HepG2 (cell line): ENCODE results near the gene COX5B. TPM values are rescaled to one million over a fixed set of nuclear protein-coding genes. Genes with fewer than 3 reads are reported as not detected.

Source experiments
- PHF21A ChIP-seq: sonication (generic); formaldehyde crosslinking; IDR thresholded peaks from 2 replicates; pipeline ENCODE4 v1.5.0; 2020; ENCODE audit warnings: mild to moderate bottlenecking, missing genetic modification reagents
- ZNF547 ChIP-seq: sonication (generic); formaldehyde crosslinking; IDR thresholded peaks from 2 replicates; pipeline ENCODE4 v1.5.1; 2020; ENCODE audit warnings: mild to moderate bottlenecking, missing genetic modification reagents
- polyA plus RNA-seq, 8 experiments: library from polyadenylated mRNA; depleted of rRNA in 3 of 8; stranded (reverse) in 7 of 8; unstranded in 1 of 8; fragments of >200 nt; fragmentation: Illumina TruSeq in 4 of 8; extraction: Trizol in 4 of 8; gene quantifications; 2 replicates each; pipeline versions ENCODE4 v1.2.1 to v1.2.3, GENCODE V29; 2011 to 2016; ENCODE audit warnings: low read depth in 4 of 8, missing spikeins in 1 of 8, mixed read lengths in 1 of 8; ENCODE audit not compliant: insufficient read depth in 1 of 8
- total RNA-seq, 5 experiments: library from RNA; depleted of rRNA; stranded (reverse); fragments of >200 nt; fragmentation: Illumina TruSeq; extraction: Trizol; gene quantifications; 2 replicates each; pipeline ENCODE4 v1.2.3, GENCODE V29; 2016; ENCODE audit warnings: low read depth in 1 of 5
- TF ChIP-seq, protein P1 (sequence below): sonication (generic); formaldehyde crosslinking; IDR thresholded peaks from 2 replicates; pipeline ENCODE4 v1.4.0; 2020; ENCODE audit warnings: low read depth, missing genetic modification reagents
- TF ChIP-seq, protein P2 (sequence below): sonication (generic); formaldehyde crosslinking; IDR thresholded peaks from 2 replicates; pipeline ENCODE4 v1.4.0; 2020; ENCODE audit warnings: missing genetic modification reagents, borderline replicate concordance
- TF ChIP-seq, protein P3 (sequence below): sonication (generic); formaldehyde crosslinking; IDR thresholded peaks from 2 replicates; pipeline ENCODE4 v1.8.0; 2022; ENCODE audit warnings: missing genetic modification reagents, mild to moderate bottlenecking, moderate library complexity, borderline replicate concordance
- TF ChIP-seq, protein P4 (sequence below): sonication (generic); formaldehyde crosslinking; IDR thresholded peaks from 2 replicates; pipeline ENCODE4 v1.5.0; 2020; ENCODE audit warnings: mild to moderate bottlenecking, missing genetic modification reagents, borderline replicate concordance

COX5B gene
- total and polyA plus RNA-seq, 2 of the 13 experiments (the other 11 are each of a cell fraction or from before 2014, with no cell fraction given), result 453 to 536 TPM

DNA sequence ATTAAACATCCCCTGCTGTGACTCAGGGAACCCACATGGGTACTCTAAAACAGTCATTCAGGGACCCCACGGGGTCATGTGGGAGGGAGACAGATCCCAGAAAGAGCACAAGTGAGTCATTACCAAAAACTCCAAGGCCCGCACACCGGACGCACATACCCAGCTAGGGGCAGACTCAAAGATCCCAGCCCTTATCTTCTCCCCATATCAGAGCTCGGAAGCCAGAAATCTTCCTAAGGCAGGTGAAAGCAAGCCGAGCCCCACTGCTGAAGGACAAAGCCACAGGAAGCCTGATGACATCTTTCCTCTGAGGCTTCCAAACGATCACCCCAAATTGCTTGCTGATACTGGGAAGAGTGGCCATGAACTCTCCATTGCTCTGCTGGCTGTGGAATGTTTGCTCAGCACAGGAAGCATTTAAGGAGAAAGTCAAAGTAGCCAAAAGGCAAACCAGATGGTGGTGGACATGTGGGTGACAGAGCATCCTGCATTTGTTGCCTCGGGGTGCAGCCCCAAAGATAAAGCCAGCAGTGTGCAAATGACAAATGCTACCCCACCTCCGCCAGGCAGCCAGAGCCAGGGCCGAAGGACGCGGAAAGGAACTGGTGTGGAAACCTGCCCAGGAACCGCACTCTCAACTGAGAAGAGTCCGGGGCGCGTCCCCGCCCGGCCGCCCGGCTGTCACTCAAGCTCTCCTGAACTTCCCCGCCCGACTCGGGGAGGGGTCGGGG lies 17.2 kb downstream of the COX5B start (continued):
- TF ChIP-seq, protein P1, sequence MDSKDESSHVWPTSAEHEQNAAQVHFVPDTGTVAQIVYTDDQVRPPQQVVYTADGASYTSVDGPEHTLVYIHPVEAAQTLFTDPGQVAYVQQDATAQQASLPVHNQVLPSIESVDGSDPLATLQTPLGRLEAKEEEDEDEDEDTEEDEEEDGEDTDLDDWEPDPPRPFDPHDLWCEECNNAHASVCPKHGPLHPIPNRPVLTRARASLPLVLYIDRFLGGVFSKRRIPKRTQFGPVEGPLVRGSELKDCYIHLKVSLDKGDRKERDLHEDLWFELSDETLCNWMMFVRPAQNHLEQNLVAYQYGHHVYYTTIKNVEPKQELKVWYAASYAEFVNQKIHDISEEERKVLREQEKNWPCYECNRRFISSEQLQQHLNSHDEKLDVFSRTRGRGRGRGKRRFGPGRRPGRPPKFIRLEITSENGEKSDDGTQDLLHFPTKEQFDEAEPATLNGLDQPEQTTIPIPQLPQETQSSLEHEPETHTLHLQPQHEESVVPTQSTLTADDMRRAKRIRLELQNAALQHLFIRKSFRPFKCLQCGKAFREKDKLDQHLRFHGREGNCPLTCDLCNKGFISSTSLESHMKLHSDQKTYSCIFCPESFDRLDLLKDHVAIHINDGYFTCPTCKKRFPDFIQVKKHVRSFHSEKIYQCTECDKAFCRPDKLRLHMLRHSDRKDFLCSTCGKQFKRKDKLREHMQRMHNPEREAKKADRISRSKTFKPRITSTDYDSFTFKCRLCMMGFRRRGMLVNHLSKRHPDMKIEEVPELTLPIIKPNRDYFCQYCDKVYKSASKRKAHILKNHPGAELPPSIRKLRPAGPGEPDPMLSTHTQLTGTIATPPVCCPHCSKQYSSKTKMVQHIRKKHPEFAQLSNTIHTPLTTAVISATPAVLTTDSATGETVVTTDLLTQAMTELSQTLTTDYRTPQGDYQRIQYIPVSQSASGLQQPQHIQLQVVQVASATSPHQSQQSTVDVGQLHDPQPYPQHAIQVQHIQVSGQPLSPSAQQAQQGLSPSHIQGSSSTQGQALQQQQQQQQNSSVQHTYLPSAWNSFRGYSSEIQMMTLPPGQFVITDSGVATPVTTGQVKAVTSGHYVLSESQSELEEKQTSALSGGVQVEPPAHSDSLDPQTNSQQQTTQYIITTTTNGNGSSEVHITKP (CRISPR knock-in tag), result peak; percentile 26; the same call in 1 of the 2 replicates
- peak; percentile 59; the same call in 1 of the 2 replicates for TF ChIP-seq PHF21A (CRISPR knock-in tag)
- TF ChIP-seq, protein P2, sequence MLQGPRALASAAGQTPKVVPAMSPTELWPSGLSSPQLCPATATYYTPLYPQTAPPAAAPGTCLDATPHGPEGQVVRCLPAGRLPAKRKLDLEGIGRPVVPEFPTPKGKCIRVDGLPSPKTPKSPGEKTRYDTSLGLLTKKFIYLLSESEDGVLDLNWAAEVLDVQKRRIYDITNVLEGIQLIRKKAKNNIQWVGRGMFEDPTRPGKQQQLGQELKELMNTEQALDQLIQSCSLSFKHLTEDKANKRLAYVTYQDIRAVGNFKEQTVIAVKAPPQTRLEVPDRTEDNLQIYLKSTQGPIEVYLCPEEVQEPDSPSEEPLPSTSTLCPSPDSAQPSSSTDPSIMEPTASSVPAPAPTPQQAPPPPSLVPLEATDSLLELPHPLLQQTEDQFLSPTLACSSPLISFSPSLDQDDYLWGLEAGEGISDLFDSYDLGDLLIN (CRISPR knock-in tag), result 0 out of 2 replicates have a peak, but pooled peaks have one; percentile 61
- TF ChIP-seq, protein P3, sequence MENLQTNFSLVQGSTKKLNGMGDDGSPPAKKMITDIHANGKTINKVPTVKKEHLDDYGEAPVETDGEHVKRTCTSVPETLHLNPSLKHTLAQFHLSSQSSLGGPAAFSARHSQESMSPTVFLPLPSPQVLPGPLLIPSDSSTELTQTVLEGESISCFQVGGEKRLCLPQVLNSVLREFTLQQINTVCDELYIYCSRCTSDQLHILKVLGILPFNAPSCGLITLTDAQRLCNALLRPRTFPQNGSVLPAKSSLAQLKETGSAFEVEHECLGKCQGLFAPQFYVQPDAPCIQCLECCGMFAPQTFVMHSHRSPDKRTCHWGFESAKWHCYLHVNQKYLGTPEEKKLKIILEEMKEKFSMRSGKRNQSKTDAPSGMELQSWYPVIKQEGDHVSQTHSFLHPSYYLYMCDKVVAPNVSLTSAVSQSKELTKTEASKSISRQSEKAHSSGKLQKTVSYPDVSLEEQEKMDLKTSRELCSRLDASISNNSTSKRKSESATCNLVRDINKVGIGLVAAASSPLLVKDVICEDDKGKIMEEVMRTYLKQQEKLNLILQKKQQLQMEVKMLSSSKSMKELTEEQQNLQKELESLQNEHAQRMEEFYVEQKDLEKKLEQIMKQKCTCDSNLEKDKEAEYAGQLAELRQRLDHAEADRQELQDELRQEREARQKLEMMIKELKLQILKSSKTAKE, result no peak
- 0 out of 2 replicates have a peak, but pooled peaks have one; percentile 32 for TF ChIP-seq ZNF547
- TF ChIP-seq, protein P4, sequence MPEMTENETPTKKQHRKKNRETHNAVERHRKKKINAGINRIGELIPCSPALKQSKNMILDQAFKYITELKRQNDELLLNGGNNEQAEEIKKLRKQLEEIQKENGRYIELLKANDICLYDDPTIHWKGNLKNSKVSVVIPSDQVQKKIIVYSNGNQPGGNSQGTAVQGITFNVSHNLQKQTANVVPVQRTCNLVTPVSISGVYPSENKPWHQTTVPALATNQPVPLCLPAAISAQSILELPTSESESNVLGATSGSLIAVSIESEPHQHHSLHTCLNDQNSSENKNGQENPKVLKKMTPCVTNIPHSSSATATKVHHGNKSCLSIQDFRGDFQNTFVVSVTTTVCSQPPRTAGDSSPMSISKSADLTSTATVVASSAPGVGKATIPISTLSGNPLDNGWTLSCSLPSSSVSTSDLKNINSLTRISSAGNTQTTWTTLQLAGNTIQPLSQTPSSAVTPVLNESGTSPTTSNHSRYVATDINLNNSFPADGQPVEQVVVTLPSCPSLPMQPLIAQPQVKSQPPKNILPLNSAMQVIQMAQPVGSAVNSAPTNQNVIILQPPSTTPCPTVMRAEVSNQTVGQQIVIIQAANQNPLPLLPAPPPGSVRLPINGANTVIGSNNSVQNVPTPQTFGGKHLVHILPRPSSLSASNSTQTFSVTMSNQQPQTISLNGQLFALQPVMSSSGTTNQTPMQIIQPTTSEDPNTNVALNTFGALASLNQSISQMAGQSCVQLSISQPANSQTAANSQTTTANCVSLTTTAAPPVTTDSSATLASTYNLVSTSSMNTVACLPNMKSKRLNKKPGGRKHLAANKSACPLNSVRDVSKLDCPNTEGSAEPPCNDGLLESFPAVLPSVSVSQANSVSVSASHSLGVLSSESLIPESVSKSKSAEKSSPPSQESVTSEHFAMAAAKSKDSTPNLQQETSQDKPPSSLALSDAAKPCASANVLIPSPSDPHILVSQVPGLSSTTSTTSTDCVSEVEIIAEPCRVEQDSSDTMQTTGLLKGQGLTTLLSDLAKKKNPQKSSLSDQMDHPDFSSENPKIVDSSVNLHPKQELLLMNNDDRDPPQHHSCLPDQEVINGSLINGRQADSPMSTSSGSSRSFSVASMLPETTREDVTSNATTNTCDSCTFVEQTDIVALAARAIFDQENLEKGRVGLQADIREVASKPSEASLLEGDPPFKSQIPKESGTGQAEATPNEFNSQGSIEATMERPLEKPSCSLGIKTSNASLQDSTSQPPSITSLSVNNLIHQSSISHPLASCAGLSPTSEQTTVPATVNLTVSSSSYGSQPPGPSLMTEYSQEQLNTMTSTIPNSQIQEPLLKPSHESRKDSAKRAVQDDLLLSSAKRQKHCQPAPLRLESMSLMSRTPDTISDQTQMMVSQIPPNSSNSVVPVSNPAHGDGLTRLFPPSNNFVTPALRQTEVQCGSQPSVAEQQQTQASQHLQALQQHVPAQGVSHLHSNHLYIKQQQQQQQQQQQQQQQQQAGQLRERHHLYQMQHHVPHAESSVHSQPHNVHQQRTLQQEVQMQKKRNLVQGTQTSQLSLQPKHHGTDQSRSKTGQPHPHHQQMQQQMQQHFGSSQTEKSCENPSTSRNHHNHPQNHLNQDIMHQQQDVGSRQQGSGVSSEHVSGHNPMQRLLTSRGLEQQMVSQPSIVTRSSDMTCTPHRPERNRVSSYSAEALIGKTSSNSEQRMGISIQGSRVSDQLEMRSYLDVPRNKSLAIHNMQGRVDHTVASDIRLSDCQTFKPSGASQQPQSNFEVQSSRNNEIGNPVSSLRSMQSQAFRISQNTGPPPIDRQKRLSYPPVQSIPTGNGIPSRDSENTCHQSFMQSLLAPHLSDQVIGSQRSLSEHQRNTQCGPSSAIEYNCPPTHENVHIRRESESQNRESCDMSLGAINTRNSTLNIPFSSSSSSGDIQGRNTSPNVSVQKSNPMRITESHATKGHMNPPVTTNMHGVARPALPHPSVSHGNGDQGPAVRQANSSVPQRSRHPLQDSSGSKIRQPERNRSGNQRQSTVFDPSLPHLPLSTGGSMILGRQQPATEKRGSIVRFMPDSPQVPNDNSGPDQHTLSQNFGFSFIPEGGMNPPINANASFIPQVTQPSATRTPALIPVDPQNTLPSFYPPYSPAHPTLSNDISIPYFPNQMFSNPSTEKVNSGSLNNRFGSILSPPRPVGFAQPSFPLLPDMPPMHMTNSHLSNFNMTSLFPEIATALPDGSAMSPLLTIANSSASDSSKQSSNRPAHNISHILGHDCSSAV (CRISPR knock-in tag), result no peak
